BJ (cell line): ENCODE data around the gene HCAR2. TPM values are rescaled to one million over a fixed set of nuclear protein-coding genes. Genes with fewer than 3 reads are reported as not detected.

ENCODE experiments used
- CTCF ChIA-PET: fragments of 350-600 bp; formaldehyde crosslinking; extraction: SDS; loops from one replicate; lab custom pipeline; 2021; ENCODE audit warnings: antibody characterized with exemption, inconsistent platforms; lab: Yijun Ruan, JAX
- POLR2A ChIA-PET: fragments of 300-600 bp; sonication (Branson Sonifier 250); formaldehyde crosslinking; extraction: SDS; loops from one replicate; lab custom pipeline; 2021; ENCODE audit warnings: antibody characterized with exemption; lab: Charles Lee
- DNase-seq: peaks from one replicate; pipeline ENCODE4 v3.0.0-alpha.2; 2011; ENCODE audit warnings: low read depth
- H3K27me3 ChIP-seq: 2 replicates; pipeline ENCODE4 v1.6.0; 2011; ENCODE audit warnings: low read length; ENCODE audit not compliant: control insufficient read depth, insufficient read depth
- H3K36me3 ChIP-seq: 2 replicates; pipeline ENCODE4 v1.5.1; 2011; ENCODE audit warnings: low read length; ENCODE audit not compliant: control insufficient read depth, insufficient read depth
- H3K4me3 ChIP-seq: 2 replicates; pipeline ENCODE4 v1.5.1; 2011; ENCODE audit warnings: low read depth, mild to moderate bottlenecking, control low read depth, low read length
- polyA plus RNA-seq: library from polyadenylated mRNA; depleted of rRNA; stranded (reverse); fragments of >200 nt; gene quantifications from 2 replicates; pipeline ENCODE4 v1.2.3, GENCODE V29; 2011
- TF ChIP-seq, protein P1 (sequence below): IDR thresholded peaks from 2 replicates; pipeline ENCODE4 v1.5.1; 2011; ENCODE audit warnings: low read depth, mild to moderate bottlenecking, control low read depth, inconsistent platforms, low read length, moderate library complexity; ENCODE audit not compliant: insufficient read depth

Gene HCAR2
- polyA plus RNA-seq, 1 experiment, result not detected

GRCh38 chr12:122743895-122744525, 40.9 kb upstream of the HCAR2 start:
- H3K4me3 ChIP-seq, result no peak overlapping the region
- no peaks in the 10 kb centered on the region for H3K36me3 ChIP-seq
- POLR2A ChIA-PET, result no interaction called here
- TF ChIP-seq, protein P1, sequence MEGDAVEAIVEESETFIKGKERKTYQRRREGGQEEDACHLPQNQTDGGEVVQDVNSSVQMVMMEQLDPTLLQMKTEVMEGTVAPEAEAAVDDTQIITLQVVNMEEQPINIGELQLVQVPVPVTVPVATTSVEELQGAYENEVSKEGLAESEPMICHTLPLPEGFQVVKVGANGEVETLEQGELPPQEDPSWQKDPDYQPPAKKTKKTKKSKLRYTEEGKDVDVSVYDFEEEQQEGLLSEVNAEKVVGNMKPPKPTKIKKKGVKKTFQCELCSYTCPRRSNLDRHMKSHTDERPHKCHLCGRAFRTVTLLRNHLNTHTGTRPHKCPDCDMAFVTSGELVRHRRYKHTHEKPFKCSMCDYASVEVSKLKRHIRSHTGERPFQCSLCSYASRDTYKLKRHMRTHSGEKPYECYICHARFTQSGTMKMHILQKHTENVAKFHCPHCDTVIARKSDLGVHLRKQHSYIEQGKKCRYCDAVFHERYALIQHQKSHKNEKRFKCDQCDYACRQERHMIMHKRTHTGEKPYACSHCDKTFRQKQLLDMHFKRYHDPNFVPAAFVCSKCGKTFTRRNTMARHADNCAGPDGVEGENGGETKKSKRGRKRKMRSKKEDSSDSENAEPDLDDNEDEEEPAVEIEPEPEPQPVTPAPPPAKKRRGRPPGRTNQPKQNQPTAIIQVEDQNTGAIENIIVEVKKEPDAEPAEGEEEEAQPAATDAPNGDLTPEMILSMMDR, result no peak
- DNase-seq, result no peak
- no peaks in the 10 kb centered on the region for H3K27me3 ChIP-seq
- CTCF ChIA-PET, result no interaction called here

- H3K36me3 ChIP-seq, result no peaks in the 10 kb centered on the region
- TF ChIP-seq, protein P1, result no peak
- ChIA-PET POLR2A (no interaction called here), CTCF (interaction anchor here (1.3 kb wide), 1 partner anchor 102 kb away, joined by 3 read pairs; no protein-coding TSS in a partner anchor)
- H3K4me3 ChIP-seq, result no peak overlapping the region
- DNase-seq, result no peak
- H3K27me3 ChIP-seq, result no peaks in the 10 kb centered on the region
These were observed 37.2 kb upstream of the HCAR2 start for GRCh38 chr12:122740351-122740750.

DNA sequence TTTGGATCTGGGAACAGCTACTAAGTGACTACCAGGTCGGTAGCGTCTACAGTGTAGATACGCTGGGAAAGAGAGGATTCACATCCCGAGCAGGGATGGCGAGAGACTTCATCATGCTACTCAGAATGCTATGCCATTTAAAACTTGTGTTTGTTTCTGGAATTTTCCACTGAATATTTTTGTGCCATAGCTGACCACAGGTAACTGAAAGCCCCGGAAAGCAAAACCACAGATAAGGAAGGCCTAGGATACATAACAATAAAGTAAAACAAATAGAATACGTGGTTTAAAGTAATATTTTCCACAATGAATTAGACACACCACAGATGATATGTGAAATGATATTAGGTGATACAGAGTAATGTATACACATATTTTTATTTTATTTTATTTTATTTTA, 35.4 kb upstream of the HCAR2 start:
- TF ChIP-seq, protein P1, result no peak
- Histone ChIP-seq H3K27me3 (no peaks in the 10 kb centered on the region), H3K36me3 (no peaks in the 10 kb centered on the region), H3K4me3 (no peak overlapping the region)
- ChIA-PET CTCF (interaction anchor here (0.6 to 3.5 kb wide), 3 partner anchors 14 to 505 kb away, joined by 3 to 13 read pairs (median 5); partner anchors contain the start of gene DENR), POLR2A (no interaction called here)
- no peak for DNase-seq

- Histone ChIP-seq H3K36me3 (no peaks in the 10 kb centered on the region), H3K4me3 (no peak overlapping the region), H3K27me3 (peaks cover 3% of the 10 kb centered on the region; the same call in 1 of the 2 replicates)
- TF ChIP-seq, protein P1, result no peak
- POLR2A ChIA-PET, result interaction anchor here (0.5 kb wide), 1 partner anchor 12 kb away, joined by 3 read pairs; no protein-coding TSS in a partner anchor
- no peak for DNase-seq
- CTCF ChIA-PET, result no interaction called here
These were observed 29.5 kb upstream of the HCAR2 start for GRCh38 chr12:122732611-122733010.

DNA sequence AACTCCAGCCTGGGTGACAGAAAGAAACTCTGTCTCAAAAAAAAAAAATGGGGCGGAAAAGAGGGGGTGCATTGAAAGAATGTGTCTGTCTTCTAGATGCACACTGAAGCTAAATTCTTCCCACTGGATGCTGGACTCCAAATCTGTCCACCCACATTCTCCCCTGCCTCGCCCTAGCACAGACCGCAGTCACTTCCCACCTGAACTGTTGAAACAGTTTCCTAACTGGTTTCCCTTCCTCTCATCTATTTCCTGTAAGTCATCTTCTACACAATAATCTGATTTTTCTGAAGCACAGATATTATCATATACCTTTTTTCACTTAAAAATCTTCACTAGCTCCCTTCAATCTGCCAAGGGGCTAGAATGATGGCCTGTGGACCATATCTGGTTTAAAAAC, 29.0 kb upstream of the HCAR2 start:
- TF ChIP-seq, protein P1, result no peak
- no peak for DNase-seq
- Histone ChIP-seq H3K27me3 (peaks cover 3% of the 10 kb centered on the region; the same call in 1 of the 2 replicates), H3K4me3 (no peak overlapping the region), H3K36me3 (no peaks in the 10 kb centered on the region)
- ChIA-PET POLR2A (interaction anchor here (0.5 kb wide), 1 partner anchor 12 kb away, joined by 3 read pairs; no protein-coding TSS in a partner anchor), CTCF (no interaction called here)
